PC-3 (cell line): Measurements from ENCODE around the gene DAPL1.

ENCODE experiments used
- CTCF ChIP-seq: fragments of 300-600 bp; sonication (generic); conservative IDR thresholded peaks from 2 replicates; pipeline ENCODE4 v1.5.1; 2017; ENCODE audit warnings: antibody characterized with exemption, low read depth, mild to moderate bottlenecking, low read length
- EZH2phosphoT487 ChIP-seq: fragments of 300-600 bp; sonication (generic); IDR thresholded peaks from 2 replicates; pipeline ENCODE4 v1.6.1; 2018; ENCODE audit warnings: mild to moderate bottlenecking, antibody characterized with exemption, low read length, borderline replicate concordance

- TF ChIP-seq CTCF = no peak
- TF ChIP-seq EZH2phosphoT487 = no peak
Observed at GRCh38 chr2:158825021-158825420, 29.9 kb downstream of the DAPL1 start.
